ENCODE results near the gene ARRDC3.
"Not testable (repeated sequence)": the region's sequence is repeated elsewhere in the genome, so short reads cannot be mapped to it uniquely, and the experiment has no call there.

Gene ARRDC3

DNA sequence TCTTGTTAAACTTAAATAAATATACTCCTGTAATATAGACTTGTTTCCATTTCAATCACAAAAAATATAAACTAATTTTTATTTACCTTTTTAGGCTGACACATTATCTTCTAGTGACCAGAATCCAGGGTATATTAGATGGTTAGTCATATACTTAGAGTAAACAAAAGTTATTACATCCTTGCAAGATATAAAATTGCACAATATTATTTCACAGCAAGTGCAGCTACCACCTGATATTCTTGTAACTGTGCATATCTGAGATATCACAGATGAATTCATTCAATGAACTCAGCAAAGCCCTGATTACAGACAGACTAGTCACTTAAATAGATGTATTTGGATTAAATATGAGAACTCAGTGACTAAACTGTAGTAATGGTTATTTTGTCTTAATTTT, 25.6 kb upstream of the ARRDC3 start:
- in situ Hi-C loops (cut with MboI; ENCODE audit: low sequenced_read_pairs, unreplicated experiment) = no loop called here
- no peak for DNase-seq (ENCODE audit: low spot score)
- no peak for TF ChIP-seq CTCF (IDR thresholded peaks at IDR 0.05; ENCODE audit: borderline replicate concordance, control extremely low read depth, extremely low read depth, insufficient read depth, missing control alignments)

DNA sequence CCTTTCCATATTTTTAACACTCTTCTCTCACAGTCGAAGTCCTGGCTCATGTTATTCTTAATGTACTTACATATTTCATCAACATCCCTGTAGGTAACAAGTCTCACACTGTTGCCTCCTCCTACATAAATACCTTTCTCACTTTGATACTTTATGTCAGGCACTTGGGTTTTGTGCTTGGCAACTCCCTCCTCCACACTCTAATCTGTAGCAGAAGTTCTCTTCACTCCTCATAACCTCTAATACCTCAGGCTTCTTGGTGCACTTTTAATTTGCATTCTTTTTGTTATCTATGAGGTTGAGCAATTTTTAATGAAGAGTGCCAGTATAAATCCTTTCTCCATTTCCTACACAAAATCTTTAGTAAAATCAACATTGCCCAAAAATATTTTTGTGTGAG, 24.1 kb upstream of the ARRDC3 start:
- in situ Hi-C loops (cut with MboI; ENCODE audit: low sequenced_read_pairs, unreplicated experiment) = no loop called here
- DNase-seq (ENCODE audit: low spot score) = no peak
- TF ChIP-seq CTCF (IDR thresholded peaks at IDR 0.05; ENCODE audit: borderline replicate concordance, control extremely low read depth, extremely low read depth, insufficient read depth, missing control alignments) = no peak

- no peak for TF ChIP-seq CTCF (IDR thresholded peaks at IDR 0.05; ENCODE audit: borderline replicate concordance, control extremely low read depth, extremely low read depth, insufficient read depth, missing control alignments)
- DNase-seq (ENCODE audit: low spot score) = no peak
- in situ Hi-C loops (cut with MboI; ENCODE audit: low sequenced_read_pairs, unreplicated experiment) = no loop called here
Measured at GRCh38 chr5:91403438-91403837, 20.3 kb upstream of the ARRDC3 start.

- no peak for DNase-seq (ENCODE audit: low spot score)
- no peak for TF ChIP-seq CTCF (IDR thresholded peaks at IDR 0.05; ENCODE audit: borderline replicate concordance, control extremely low read depth, extremely low read depth, insufficient read depth, missing control alignments)
- in situ Hi-C loops (cut with MboI; ENCODE audit: low sequenced_read_pairs, unreplicated experiment) = no loop called here
Measured at GRCh38 chr5:91401175-91401574, 18.1 kb upstream of the ARRDC3 start.

DNA sequence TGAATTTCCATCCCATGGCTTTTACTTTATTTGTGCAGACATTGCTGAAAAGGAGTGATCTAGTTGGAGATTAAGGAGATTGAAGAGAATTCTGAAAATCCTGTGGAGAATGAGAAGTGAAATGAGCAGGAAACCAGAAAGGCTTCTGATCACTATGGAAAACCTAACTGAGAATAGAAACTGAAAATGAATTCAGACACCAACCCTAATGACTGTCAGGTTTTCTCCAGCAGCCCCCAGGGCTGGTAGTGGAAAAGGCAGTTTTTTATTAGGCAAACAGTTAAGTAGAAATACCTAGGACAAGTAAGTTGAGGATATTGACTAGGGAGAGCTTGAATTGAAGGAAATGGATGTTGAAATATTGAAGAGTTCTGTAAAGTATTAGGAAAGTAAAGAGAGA, 14.7 kb upstream of the ARRDC3 start:
- in situ Hi-C loops (cut with MboI; ENCODE audit: low sequenced_read_pairs, unreplicated experiment) = loop anchor here (10.0 to 25.0 kb wide), 3 partner anchors 293 to 535 kb away; no protein-coding TSS in a partner anchor
- no peak for DNase-seq (ENCODE audit: low spot score)
- TF ChIP-seq CTCF (IDR thresholded peaks at IDR 0.05; ENCODE audit: borderline replicate concordance, control extremely low read depth, extremely low read depth, insufficient read depth, missing control alignments) = no peak

DNA sequence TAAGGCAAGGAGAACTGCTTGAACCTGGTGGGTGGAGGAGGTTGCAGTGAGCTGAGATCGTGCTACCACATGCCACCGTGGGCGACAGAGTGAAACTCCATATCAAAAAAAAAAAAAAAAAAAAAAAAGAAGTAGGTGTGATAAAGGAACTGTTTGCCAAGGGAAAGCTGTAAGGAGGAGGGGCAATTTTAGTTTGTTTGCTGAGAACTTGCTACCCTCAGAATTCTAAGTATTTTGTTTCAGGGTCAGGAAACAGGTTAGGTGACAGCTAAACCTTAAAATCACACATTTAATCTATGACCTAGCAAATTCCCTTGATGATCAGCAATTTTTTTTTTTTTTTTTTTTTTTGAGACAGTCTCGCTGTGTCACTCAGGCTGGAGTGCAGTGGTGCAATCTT, 7.2 kb upstream of the ARRDC3 start:
- no peak for TF ChIP-seq CTCF (IDR thresholded peaks at IDR 0.05; ENCODE audit: borderline replicate concordance, control extremely low read depth, extremely low read depth, insufficient read depth, missing control alignments)
- no peak for DNase-seq (ENCODE audit: low spot score)
- in situ Hi-C loops (cut with MboI; ENCODE audit: low sequenced_read_pairs, unreplicated experiment) = loop anchor here (10.0 to 25.0 kb wide), 3 partner anchors 285 to 528 kb away; no protein-coding TSS in a partner anchor

DNA sequence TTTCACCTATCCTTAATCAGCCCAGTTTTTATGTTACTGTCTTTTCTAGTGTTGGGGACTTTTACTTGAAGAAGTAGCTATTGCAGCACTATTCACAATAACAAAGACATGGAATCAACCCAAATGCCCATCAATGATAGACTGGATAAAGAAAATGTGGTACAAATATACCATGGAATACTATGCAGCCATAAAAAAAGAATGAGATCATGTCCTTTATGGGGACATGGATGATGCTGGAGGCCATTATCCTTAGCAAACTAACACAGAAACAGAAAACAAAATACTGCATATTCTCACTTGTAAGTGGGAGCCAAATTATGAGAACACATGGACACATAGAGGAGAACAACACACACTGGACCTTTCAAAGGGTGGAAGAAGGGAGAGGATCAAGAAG, 6.4 kb upstream of the ARRDC3 start:
- not testable (repeated sequence) for DNase-seq (ENCODE audit: low spot score)
- in situ Hi-C loops (cut with MboI; ENCODE audit: low sequenced_read_pairs, unreplicated experiment) = loop anchor here (10.0 to 25.0 kb wide), 2 partner anchors 165 to 527 kb away; no protein-coding TSS in a partner anchor
